Endodermal cell (in vitro differentiated cells): ENCODE data around the gene SNORC. TPM values are rescaled to one million over a fixed set of nuclear protein-coding genes. Genes with fewer than 3 reads are reported as not detected.
A peak's percentile ranks its signal among the peaks of the same experiment; 100 is the strongest.
"Not testable (repeated sequence)": the region's sequence is repeated elsewhere in the genome, so short reads cannot be mapped to it uniquely, and the experiment has no call there.

Source experiments
- DNase-seq: peaks from one replicate; pipeline ENCODE4 v3.0.0-alpha.2; 2017
- H3K27ac ChIP-seq: 2 replicates; pipeline ENCODE4 v1.5.1; 2013; ENCODE audit warnings: mild to moderate bottlenecking, low read depth, low read length, moderate library complexity
- H3K27me3 ChIP-seq: 2 replicates; pipeline ENCODE4 v1.6.1; 2013; ENCODE audit warnings: mild to moderate bottlenecking, low read length, moderate library complexity; ENCODE audit not compliant: insufficient read depth, control insufficient read depth, poor library complexity, severe bottlenecking
- H3K36me3 ChIP-seq: 2 replicates; pipeline ENCODE4 v1.7.0; 2013; ENCODE audit warnings: mild to moderate bottlenecking, low read length, moderate library complexity; ENCODE audit not compliant: control insufficient read depth, insufficient read depth
- H3K4me1 ChIP-seq: one replicate; pipeline ENCODE4 v1.7.0; 2013; ENCODE audit warnings: low read length; ENCODE audit not compliant: control insufficient read depth, insufficient read depth
- H3K4me3 ChIP-seq: 2 replicates; pipeline ENCODE4 v1.5.1; 2013; ENCODE audit warnings: mild to moderate bottlenecking, low read length, moderate library complexity
- H3K9ac ChIP-seq: 2 replicates; pipeline ENCODE4 v1.6.1; 2013; ENCODE audit warnings: mild to moderate bottlenecking, low read length, moderate library complexity; ENCODE audit not compliant: poor library complexity, severe bottlenecking; ENCODE audit errors: extremely low read depth
- H3K9me3 ChIP-seq: 2 replicates; pipeline ENCODE4 v1.6.1; 2013; ENCODE audit warnings: mild to moderate bottlenecking, low read length, moderate library complexity; ENCODE audit not compliant: control insufficient read depth
- H3K27ac Mint-ChIP-seq: 2 replicates; pipeline ENCODE4 v1.8.0; 2020; ENCODE audit warnings: mixed read lengths
- H3K27me3 Mint-ChIP-seq: 2 replicates; pipeline ENCODE4 v1.8.0; 2021; ENCODE audit warnings: mild to moderate bottlenecking, mixed read lengths; ENCODE audit not compliant: insufficient read depth
- H3K36me3 Mint-ChIP-seq: 2 replicates; pipeline ENCODE4 v1.8.0; 2020; ENCODE audit warnings: low read depth, mixed read lengths
- H3K4me1 Mint-ChIP-seq: 2 replicates; pipeline ENCODE4 v1.8.0; 2020; ENCODE audit warnings: mixed read lengths
- H3K4me3 Mint-ChIP-seq: 2 replicates; pipeline ENCODE4 v1.8.0; 2020; ENCODE audit warnings: mild to moderate bottlenecking, moderate library complexity, mixed read lengths
- H3K9me3 Mint-ChIP-seq: 2 replicates; pipeline ENCODE4 v1.8.0; 2020; ENCODE audit warnings: mild to moderate bottlenecking, mixed read lengths
- CTCF ChIP-seq: fragments of 200-600 bp; sonication (generic); conservative IDR thresholded peaks from 2 replicates; pipeline ENCODE4 v1.5.0; 2021; ENCODE audit warnings: antibody characterized with exemption, mild to moderate bottlenecking
- WGBS, 2 experiments: methylation state at CpG; one replicate each; pipeline versions ENCODE4 v1.1.5 to v1.1.7; 2013; ENCODE audit warnings: missing lambda C conversion rate in 2 of 2, mixed read lengths in 1 of 2; ENCODE audit not compliant: insufficient coverage in 1 of 2, insufficient read length in 1 of 2; 5-methylcytosine and 5-hydroxymethylcytosine counted together
- total RNA-seq, 2 donors: library from RNA; stranded (reverse); fragmentation: NEBNext Ultra II Directional in 1 of 2; extraction: Animal tissue kit (Norgen Biotek cat#: 25700) in 1 of 2; gene quantifications; 2 replicates in 1 of 2; 3 replicates in 1 of 2; pipeline ENCODE4 v1.2.1, GENCODE V29; 2021

Gene SNORC
- total RNA-seq, 2 donors from 2014 or later: 3.6 to 5.0 TPM

GRCh38 chr2:232907718-232908085, 37.6 kb downstream of the SNORC start:
- not testable (repeated sequence) for H3K9ac ChIP-seq, H3K36me3 Mint-ChIP-seq
- peak; percentile 22 for DNase-seq

GRCh38 chr2:232908695-232909094, 38.6 kb downstream of the SNORC start:
- Histone ChIP-seq H3K4me1 (peaks cover 3% of the 10 kb centered on the region), H3K9me3 (peaks cover 33% of the 10 kb centered on the region), H3K36me3 (no peaks in the 10 kb centered on the region), H3K4me3 (no peak overlapping the region), H3K27ac (no peak overlapping the region), H3K27me3 (no peaks in the 10 kb centered on the region), H3K9ac (no peak overlapping the region)
- no peak overlapping the region for H3K4me3 Mint-ChIP-seq
- H3K36me3 Mint-ChIP-seq: peaks cover 5% of the 10 kb centered on the region
- WGBS, 2 experiments: 87 to 88% methylated on average over 6 of the region's 6 CpGs
- no peak for DNase-seq
- H3K9me3 Mint-ChIP-seq: peaks cover 57% of the 10 kb centered on the region
- peaks cover 6% of the 10 kb centered on the region for H3K27me3 Mint-ChIP-seq
- TF ChIP-seq CTCF: no peak
- peaks cover 3% of the 10 kb centered on the region for H3K4me1 Mint-ChIP-seq
- H3K27ac Mint-ChIP-seq: no peak overlapping the region

More at GRCh38 chr2:232907718-232908085, 37.6 kb downstream of the SNORC start:
- not testable (repeated sequence) for H3K27ac ChIP-seq, H3K4me3 ChIP-seq, H3K27me3 ChIP-seq, H3K4me3 Mint-ChIP-seq, H3K36me3 ChIP-seq, H3K4me1 ChIP-seq, H3K27ac Mint-ChIP-seq, H3K4me1 Mint-ChIP-seq
- Mint-ChIP-seq H3K27me3 (peaks cover 13% of the 10 kb centered on the region), H3K9me3 (peaks cover 57% of the 10 kb centered on the region)
- WGBS, 2 experiments: 97 to 100% methylated on average over 1 to 9 of the region's 9 CpGs
- peaks cover 33% of the 10 kb centered on the region for H3K9me3 ChIP-seq

- Histone ChIP-seq H3K9ac (no peak overlapping the region), H3K4me3 (no peak overlapping the region), H3K9me3 (peaks cover 33% of the 10 kb centered on the region), H3K4me1 (peaks cover 3% of the 10 kb centered on the region), H3K27ac (no peak overlapping the region), H3K36me3 (no peaks in the 10 kb centered on the region), H3K27me3 (no peaks in the 10 kb centered on the region)
- Mint-ChIP-seq H3K36me3 (peaks cover 5% of the 10 kb centered on the region), H3K27me3 (peaks cover 6% of the 10 kb centered on the region), H3K4me3 (no peak overlapping the region), H3K9me3 (peaks cover 40% of the 10 kb centered on the region), H3K27ac (no peak overlapping the region), H3K4me1 (peaks cover 3% of the 10 kb centered on the region)
- DNase-seq: no peak
- no peak for TF ChIP-seq CTCF
- 95 to 96% methylated on average over 4 of the region's 6 CpGs for WGBS, 2 experiments
Measured at GRCh38 chr2:232910376-232910775, 40.3 kb downstream of the SNORC start.

- Mint-ChIP-seq H3K36me3 (peaks cover 5% of the 10 kb centered on the region), H3K27me3 (peaks cover 6% of the 10 kb centered on the region), H3K4me3 (no peak overlapping the region), H3K4me1 (peaks cover 3% of the 10 kb centered on the region), H3K27ac (no peak overlapping the region), H3K9me3 (peaks cover 34% of the 10 kb centered on the region)
- Histone ChIP-seq H3K27me3 (no peaks in the 10 kb centered on the region), H3K9me3 (peaks cover 33% of the 10 kb centered on the region), H3K36me3 (no peaks in the 10 kb centered on the region), H3K4me3 (no peak overlapping the region), H3K4me1 (peaks cover 3% of the 10 kb centered on the region), H3K9ac (no peak overlapping the region), H3K27ac (no peak overlapping the region)
- TF ChIP-seq CTCF: no peak
- 75% methylated on average over 1 of the region's 1 CpG; no CpG with 5 or more reads in 1 of the 2 experiments for WGBS, 2 experiments
- no peak for DNase-seq
Measured at GRCh38 chr2:232911712-232912277, 41.7 kb downstream of the SNORC start.
